ENCODE data around the gene POU2AF1.
A peak's percentile ranks its signal among the peaks of the same experiment; 100 is the strongest.

POU2AF1 gene

DNA sequence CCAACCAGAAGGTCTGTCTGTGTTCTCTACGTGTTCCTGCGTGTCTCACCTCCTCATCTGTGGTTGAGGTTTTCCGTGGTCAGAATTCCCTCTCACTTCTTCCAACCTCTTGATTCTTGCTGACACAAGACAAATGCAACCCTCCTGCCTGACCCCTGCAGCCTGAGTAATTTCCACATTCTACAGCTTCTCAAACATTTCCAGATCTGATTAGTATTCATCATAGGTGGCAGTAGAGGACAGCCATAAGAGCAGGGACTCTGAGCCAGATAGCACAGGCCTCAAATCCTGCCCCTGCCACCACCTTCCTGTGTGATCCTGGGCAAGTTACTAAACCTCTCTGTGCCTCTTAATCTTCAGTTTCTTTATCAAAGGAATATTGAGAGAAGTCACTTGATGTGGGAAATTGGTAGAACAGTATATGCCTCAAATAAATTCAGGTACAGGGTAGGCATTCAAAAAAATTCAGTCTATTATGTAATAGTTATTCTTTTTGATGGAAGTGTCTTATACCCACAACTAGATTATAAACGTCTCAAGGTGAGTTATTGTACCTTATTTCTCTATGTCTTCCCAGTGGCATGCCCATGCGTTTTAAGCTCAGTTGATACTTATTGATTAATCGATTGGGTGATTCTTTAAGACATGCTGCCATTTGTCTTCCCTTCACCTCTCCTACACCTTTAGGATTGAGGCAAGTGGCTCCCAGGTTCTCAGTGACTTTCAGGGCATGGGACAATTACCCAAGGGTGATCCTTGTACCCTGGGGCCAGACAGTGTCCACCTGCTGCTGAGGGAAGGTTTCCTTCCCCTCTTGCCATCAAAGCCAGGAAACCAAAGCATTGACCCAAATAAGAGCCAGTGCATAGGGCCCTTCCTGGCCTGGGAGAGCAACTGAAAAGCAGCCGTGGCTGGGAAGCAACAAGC, 19.6 kb downstream of the POU2AF1 start:
- DNase-seq, result peak; percentile 43

DNA sequence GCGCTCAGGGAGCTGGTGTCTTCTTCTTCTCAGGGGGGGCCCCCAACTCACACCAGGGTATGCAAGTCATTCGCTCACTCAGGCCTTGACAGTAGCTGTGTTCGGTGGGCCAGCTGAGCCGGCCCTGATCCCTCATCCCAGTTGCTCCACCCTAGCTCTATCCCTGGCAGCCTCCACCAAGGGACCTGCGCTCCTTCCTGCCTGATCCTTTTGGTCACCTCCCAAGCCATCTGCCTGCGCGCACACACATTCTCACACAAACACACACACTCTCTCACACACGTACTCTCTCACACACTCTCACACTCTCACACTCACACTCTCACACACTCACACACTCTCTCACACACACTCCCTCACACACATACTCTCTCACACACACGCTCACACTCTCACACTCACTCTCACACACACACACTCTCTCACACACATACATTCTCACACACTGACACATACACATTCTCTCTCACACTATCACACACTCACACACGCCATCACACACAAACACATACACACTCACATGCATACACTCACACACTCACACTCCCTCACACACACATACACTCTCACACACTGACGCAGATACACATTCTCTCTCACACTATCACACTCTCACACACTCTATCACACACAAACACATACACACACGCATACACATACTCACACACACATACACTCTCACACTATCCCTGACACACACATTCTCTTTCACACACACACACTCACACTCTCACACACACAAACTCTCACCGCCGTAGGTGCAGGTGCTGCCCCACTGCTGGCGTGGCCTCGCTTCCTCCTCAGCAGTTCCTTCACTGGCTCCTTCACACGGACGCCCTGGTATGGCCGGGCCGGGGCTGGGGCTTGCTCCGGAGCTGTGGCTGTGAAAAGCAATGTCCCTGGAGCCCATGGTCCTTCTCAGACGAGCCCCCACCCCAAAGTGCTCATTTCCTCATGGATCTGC, 20.8 kb downstream of the POU2AF1 start:
- DNase-seq, result no peak

DNA sequence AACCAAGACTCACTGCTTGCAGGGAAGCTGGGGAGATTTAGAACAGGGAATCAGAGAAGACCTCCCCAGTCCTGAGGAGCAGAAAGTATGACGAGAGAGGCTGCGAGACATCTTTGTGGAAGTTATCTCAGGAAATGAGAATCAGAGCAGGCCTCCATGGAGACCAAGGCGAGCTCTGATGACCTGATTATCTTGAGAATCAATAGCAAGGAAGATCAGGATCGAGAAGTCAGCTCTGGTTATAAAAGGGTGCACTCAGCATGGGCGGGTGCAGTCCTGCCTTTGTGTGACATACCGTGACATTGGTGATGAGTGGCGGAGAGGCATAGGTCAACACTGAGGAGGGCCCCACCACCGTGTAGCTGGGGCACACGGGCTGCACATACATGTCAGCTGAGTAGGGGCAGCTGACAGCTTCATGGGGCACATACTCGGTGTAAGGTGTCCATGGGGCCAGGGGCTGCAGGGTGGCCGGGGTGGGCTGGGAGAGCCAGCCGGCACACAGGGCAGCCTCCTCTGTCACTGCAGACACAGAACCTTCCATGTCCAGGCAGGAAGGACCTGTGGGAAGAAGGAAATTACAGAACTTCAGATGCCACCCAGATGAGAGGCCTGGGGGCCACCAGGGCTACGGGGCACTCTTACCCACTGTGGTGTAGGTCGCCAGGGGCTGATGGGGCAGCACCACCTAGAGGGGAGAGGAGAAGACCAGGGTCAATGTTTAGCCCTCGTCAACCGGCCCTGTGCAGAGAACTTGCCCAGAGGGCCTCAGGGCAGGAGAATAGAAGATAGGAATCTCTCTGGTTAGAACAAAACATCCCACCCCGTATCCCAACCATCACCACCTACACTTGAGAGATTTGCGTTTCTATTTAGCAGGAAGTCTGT, 21.7 kb downstream of the POU2AF1 start:
- DNase-seq, result no peak

DNA sequence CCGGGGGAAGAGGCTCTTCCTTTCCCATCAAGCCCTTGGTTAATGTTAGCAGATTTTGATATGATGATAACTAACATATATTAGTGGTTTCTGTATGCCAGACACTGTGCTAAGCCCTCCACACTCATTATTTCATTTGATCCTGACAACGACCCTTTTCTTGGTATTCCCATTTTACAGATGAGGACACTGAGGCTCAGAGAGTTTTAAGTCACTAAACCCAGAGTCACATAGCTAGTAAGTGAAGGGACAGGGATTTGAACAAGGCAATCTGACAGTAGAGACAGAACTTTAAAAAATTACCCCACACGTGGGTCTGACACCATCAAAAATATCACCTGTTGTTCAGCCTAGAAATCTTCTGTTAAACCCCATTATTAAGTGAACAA, 22.4 kb downstream of the POU2AF1 start:
- DNase-seq, result no peak

DNA sequence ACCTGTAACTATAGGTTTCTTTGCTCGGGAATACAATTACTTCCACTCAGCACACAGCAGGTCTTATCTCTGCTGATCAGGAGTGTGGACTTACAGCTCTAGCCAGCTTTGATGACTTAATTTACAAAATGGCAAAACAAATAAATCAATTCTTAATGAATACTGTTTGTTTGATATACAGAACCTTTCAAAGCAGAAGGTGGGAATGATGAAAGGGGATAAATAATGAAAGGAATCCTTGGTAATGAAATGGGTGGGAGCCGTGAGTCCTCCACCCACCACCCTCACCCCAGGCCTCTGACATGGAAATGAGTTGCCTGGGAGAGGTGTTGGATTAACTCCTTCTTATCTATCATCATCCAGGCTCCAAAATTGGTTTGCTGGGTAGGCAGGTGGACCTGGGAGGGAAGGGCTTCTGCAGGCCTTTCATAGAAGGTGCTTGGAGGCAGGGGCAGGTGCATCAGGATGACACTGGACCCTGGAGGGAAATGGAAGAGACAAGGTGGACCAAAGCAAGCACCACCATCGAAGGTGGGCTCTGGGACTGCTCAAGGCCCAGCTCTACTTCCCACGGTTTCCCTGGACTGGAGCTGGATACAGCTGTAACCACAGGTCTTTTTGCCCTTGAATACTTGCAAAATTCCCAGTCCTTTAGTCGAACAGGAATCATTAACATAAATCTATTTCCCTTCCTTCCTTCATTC, 23.0 kb downstream of the POU2AF1 start:
- no peak for DNase-seq

GRCh38 chr11:111355101-111355500, 24.0 kb downstream of the POU2AF1 start:
- no peak for DNase-seq

GRCh38 chr11:111354601-111354891, 24.5 kb downstream of the POU2AF1 start:
- no peak for DNase-seq

GRCh38 chr11:111353776-111354600, 25.1 kb downstream of the POU2AF1 start:
- DNase-seq, result no peak

- no peak for DNase-seq
Measured at GRCh38 chr11:111352935-111353710, 26.0 kb downstream of the POU2AF1 start.

GRCh38 chr11:111352231-111352746, 26.8 kb downstream of the POU2AF1 start:
- DNase-seq, result no peak

GRCh38 chr11:111351374-111352055, 27.6 kb downstream of the POU2AF1 start:
- no peak for DNase-seq

- DNase-seq, result no peak
Measured at GRCh38 chr11:111350811-111351210, 28.3 kb downstream of the POU2AF1 start.

GRCh38 chr11:111349191-111349695, 29.8 kb downstream of the POU2AF1 start:
- no peak for DNase-seq

DNA sequence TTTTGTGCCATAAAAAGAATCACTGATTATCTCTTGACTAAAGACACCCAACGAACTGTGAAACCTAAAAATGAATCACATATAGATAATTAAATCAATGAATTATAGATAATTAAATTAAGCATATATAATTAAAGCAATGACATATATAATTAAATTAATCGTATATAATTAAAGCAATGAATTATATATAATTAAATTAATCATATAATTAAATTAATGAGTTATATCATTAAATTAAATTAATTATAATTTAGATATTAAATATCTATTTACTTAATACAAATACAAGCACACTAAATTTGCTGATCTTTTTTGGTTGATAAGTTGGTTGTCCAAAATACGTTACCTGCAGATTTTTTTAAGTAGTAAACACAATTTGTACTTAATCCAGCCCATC, 30.9 kb downstream of the POU2AF1 start:
- no peak for DNase-seq

GRCh38 chr11:111347723-111348115, 31.4 kb downstream of the POU2AF1 start:
- DNase-seq, result no peak

GRCh38 chr11:111347002-111347722, 31.9 kb downstream of the POU2AF1 start:
- DNase-seq, result no peak

DNA sequence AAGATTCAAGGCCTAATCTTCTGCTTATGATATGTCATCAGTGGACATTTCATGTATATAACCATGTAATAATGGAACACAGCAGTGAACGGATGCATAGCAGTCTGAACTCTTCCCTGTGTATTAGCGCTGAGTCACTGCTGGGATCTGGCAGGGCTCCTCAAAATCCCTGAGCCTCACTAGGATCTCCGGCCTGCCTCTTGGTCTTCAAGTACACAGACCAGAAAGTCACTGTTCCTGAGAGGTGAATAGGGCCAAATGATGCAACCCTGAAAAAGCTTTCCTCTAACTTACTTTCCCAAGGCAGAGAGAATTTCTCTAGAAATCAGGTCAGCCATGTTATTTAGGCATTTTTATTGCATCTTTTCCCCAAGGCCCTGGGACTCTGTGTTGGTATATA, 35.0 kb downstream of the POU2AF1 start:
- no peak for DNase-seq

- no peak for DNase-seq
Measured at GRCh38 chr11:111342329-111342728, 36.7 kb downstream of the POU2AF1 start.

Data from RPMI8226 (cell line).